GM12878 (cell line): Measurements from ENCODE around the gene TANK. TPM values are rescaled to one million over a fixed set of nuclear protein-coding genes. Genes with fewer than 3 reads are reported as not detected.

Source experiments
- ATAC-seq: fragments of 200-7000 bp; cut with Tn5 transposase; 3 replicates; pipeline ENCODE4 v1.9.1; 2020; ENCODE audit warnings: mild to moderate bottlenecking, moderate library complexity
- BruUV-seq: library from RNA; stranded (reverse); fragments of 400-500 nt; replicated peaks from 2 replicates; lab custom pipeline; 2021; lab: Mats Ljungman, UMichigan
- CTCF ChIA-PET: fragments of 300-600 bp; sonication (Branson Sonifier 250); formaldehyde crosslinking; extraction: SDS; loops from one replicate; lab custom pipeline; 2021; ENCODE audit warnings: inconsistent platforms; lab: Yijun Ruan, JAX
- POLR2A ChIA-PET: fragments of 350-600 bp; formaldehyde crosslinking; extraction: SDS; loops from one replicate; lab custom pipeline; 2021; ENCODE audit warnings: inconsistent platforms; lab: Charles Lee
- RAD21 ChIA-PET: fragments of 300-600 bp; sonication (Branson Sonifier 250); formaldehyde crosslinking; loops from one replicate; lab custom pipeline; 2023; ENCODE audit warnings: antibody characterized with exemption; ENCODE audit not compliant: unreplicated experiment; lab: Charles Lee
- SMC1A ChIA-PET: fragments of 300-600 bp; sonication (Branson Sonifier 250); formaldehyde crosslinking; loops from one replicate; lab custom pipeline; 2023; ENCODE audit not compliant: unreplicated experiment, uncharacterized antibody; lab: Charles Lee
- DNase-seq: peaks from one replicate; pipeline ENCODE4 v3.0.0-alpha.2; 2011; ENCODE audit warnings: low read depth, low spot score
- FAIRE-seq: peaks from 3 replicates; lab custom pipeline; 2011; peaks lifted over from hg19 to GRCh38; lab: Jason Lieb, UNC
- H2AFZ ChIP-seq: 2 replicates; pipeline ENCODE4 v1.6.0; 2011; ENCODE audit warnings: low read depth, low read length, control low read depth; ENCODE audit not compliant: control insufficient read depth
- H3K27ac ChIP-seq: 2 replicates; pipeline ENCODE4 v1.5.1; 2011; ENCODE audit warnings: control low read depth; ENCODE audit not compliant: control insufficient read depth, insufficient read depth
- H3K27me3 ChIP-seq, 2 experiments: replicated peaks in 1 of 2; 2 replicates each; pipeline versions ENCODE4 v1.6.0 to v1.6.1; 2011; ENCODE audit warnings: low read length in 1 of 2; ENCODE audit not compliant: control insufficient read depth in 2 of 2, insufficient read depth in 2 of 2
- H3K36me3 ChIP-seq, 2 experiments: 2 replicates each; pipeline ENCODE4 v1.5.1; 2011; ENCODE audit warnings: low read length in 1 of 2; ENCODE audit not compliant: control insufficient read depth in 2 of 2, insufficient read depth in 2 of 2
- H3K4me1 ChIP-seq: 2 replicates; pipeline ENCODE4 v1.6.1; 2011; ENCODE audit warnings: mild to moderate bottlenecking, low read length, moderate library complexity, mixed read lengths; ENCODE audit not compliant: control insufficient read depth, insufficient read depth
- H3K4me2 ChIP-seq: 2 replicates; pipeline ENCODE4 v1.6.0; 2011; ENCODE audit warnings: control low read depth; ENCODE audit not compliant: control insufficient read depth, insufficient read depth
- H3K4me3 ChIP-seq: fragments of 200-600 bp; sonication (generic); 2 replicates; pipeline ENCODE4 v1.5.1; 2016
- H3K79me2 ChIP-seq: 2 replicates; pipeline ENCODE4 v1.6.0; 2011; ENCODE audit warnings: low read length; ENCODE audit not compliant: control insufficient read depth, insufficient read depth
- H3K9ac ChIP-seq: 2 replicates; pipeline ENCODE4 v1.8.0; 2011; ENCODE audit warnings: low read length, control low read depth, mixed read lengths; ENCODE audit not compliant: control insufficient read depth, insufficient read depth
- H3K9me3 ChIP-seq: replicated peaks from 3 replicates; pipeline ENCODE4 v1.5.1; 2011; ENCODE audit warnings: mild to moderate bottlenecking, low read length; ENCODE audit not compliant: control insufficient read depth, insufficient read depth
- H4K20me1 ChIP-seq: 2 replicates; pipeline ENCODE4 v1.6.0; 2011; ENCODE audit not compliant: control insufficient read depth, insufficient read depth
- BCLAF1 ChIP-seq: fragments of 450-650 bp; IDR thresholded peaks from 2 replicates; pipeline ENCODE4 v1.6.1; 2017; ENCODE audit warnings: antibody characterized with exemption, mild to moderate bottlenecking, moderate library complexity
- IRF4 ChIP-seq: IDR thresholded peaks from 2 replicates; pipeline ENCODE4 v1.6.1; 2011; ENCODE audit warnings: low read depth, low read length
- MTA2 ChIP-seq: fragments of 450-650 bp; IDR thresholded peaks from 2 replicates; pipeline ENCODE4 v1.6.1; 2016; ENCODE audit warnings: low read depth, mild to moderate bottlenecking, moderate library complexity
- SIX5 ChIP-seq: IDR thresholded peaks from 2 replicates; pipeline ENCODE4 v1.6.1; 2011; ENCODE audit warnings: mild to moderate bottlenecking, low read depth, low read length, moderate library complexity; ENCODE audit not compliant: severe bottlenecking
- ZBTB11 ChIP-seq: fragments of 450-650 bp; formaldehyde crosslinking; IDR thresholded peaks from 2 replicates; pipeline ENCODE4 v1.5.0; 2022; ENCODE audit warnings: mild to moderate bottlenecking, missing genetic modification characterization
- WGBS: methylation state at CpG from one replicate; pipeline ENCODE4 v1.1.6; 2016; ENCODE audit warnings: low lambda C conversion rate; ENCODE audit not compliant: insufficient replicate concordance, insufficient coverage; ENCODE audit errors: missing lambda C conversion rate; 5-methylcytosine and 5-hydroxymethylcytosine counted together
- in situ Hi-C: fragments of 300-500 bp; cut with MboI; formaldehyde crosslinking; loops from 9 replicates; pipeline ENCODE4 v1.14.3; 2018; ENCODE audit warnings: mixed read lengths
- intact Hi-C: fragments of 100-400 bp; cut with micrococcal nuclease; formaldehyde crosslinking; loops from one replicate; pipeline ENCODE4 v1.14.2; 2022; ENCODE audit not compliant: unreplicated experiment
- polyA plus RNA-seq, 11 experiments: library from polyadenylated mRNA; depleted of rRNA in 4 of 11; unstranded in 6 of 11; stranded (reverse) in 5 of 11; fragments of >200 nt; fragmentation: Nextera tagmentation in 4 of 11; fragmentation: Illumina TruSeq in 1 of 11; extraction: Ambion mirVana in 4 of 11; extraction: Trizol in 1 of 11; gene quantifications; 1 replicate in 1 of 11; 2 replicates in 10 of 11; pipeline versions ENCODE4 v1.2.1 to v1.2.3, GENCODE V29; 2011 to 2016; ENCODE audit warnings: inconsistent platforms in 2 of 11, missing spikeins in 2 of 11, low read depth in 1 of 11
- total RNA-seq, 4 experiments: library from RNA; depleted of rRNA in 3 of 4; stranded (reverse); fragments of >200 nt in 3 of 4; fragmentation: Illumina TruSeq in 1 of 4; extraction: Trizol in 1 of 4; gene quantifications; 2 replicates each; pipeline versions ENCODE4 v1.2.1 to v1.2.3, GENCODE V29; 2013 to 2021

TANK gene
- total and polyA plus RNA-seq, 10 of the 15 experiments (the other 5 are each of a cell fraction or from before 2014, with no cell fraction given), result 48.6 to 127 (median 103) TPM

GRCh38 chr2:161206471-161207032 lies 46.3 kb downstream of the TANK start:
- Histone ChIP-seq H3K4me1 (peaks cover 5% of the 10 kb centered on the region), H3K9ac (no peak overlapping the region), H2AFZ (no peak overlapping the region), H3K4me2 (no peak overlapping the region), H3K4me3 (no peak overlapping the region), H3K79me2 (peaks cover 5% of the 10 kb centered on the region), H3K36me3 (peaks cover 2 to 14% of the 10 kb centered on the region in 2 experiments; a peak in 3 of 4 replicates), H3K27me3 (no peaks in the 10 kb centered on the region), H3K27ac (no peak overlapping the region), H3K9me3 (no peaks in the 10 kb centered on the region), H4K20me1 (no peaks in the 10 kb centered on the region)
- no TSS peak for BruUV-seq
- TF ChIP-seq ZBTB11 (CRISPR knock-in tag) (no peak), MTA2 (no peak), IRF4 (no peak), SIX5 (no peak), BCLAF1 (no peak)
- POLR2A ChIA-PET, result interaction anchor here (0.9 kb wide), 1 partner anchor 22 kb away, joined by 3 read pairs; no protein-coding TSS in a partner anchor
- RAD21 ChIA-PET, result interaction anchor here (0.6 to 0.7 kb wide), 2 partner anchors 11 to 41 kb away, joined by 3 read pairs; no protein-coding TSS in a partner anchor
- SMC1A ChIA-PET, result interaction anchor here (1.0 to 1.8 kb wide), 7 partner anchors 9 to 70 kb away, joined by 3 to 5 read pairs (median 3); no protein-coding TSS in a partner anchor
- ATAC-seq, result no peak
- no peak for DNase-seq
- in situ Hi-C loops (no loop called here), intact Hi-C loops (no loop called here)
- FAIRE-seq, result no peak
- CTCF ChIA-PET, result interaction anchor here (1.1 kb wide), 2 partner anchors 15 to 67 kb away, joined by 3 read pairs; no protein-coding TSS in a partner anchor
- 88% methylated on average over 1 of the region's 1 CpG for WGBS
